Liver (tissue), 9 donors: ENCODE data around the gene BCL3. TPM values are rescaled to one million over a fixed set of nuclear protein-coding genes. Genes with fewer than 3 reads are reported as not detected.

Experiments
- DNase-seq: peaks from one replicate; pipeline ENCODE4 v3.0.0-alpha.2; 2017; ENCODE audit warnings: low spot score
- H3K27ac ChIP-seq, 2 donors: one replicate each; pipeline ENCODE4 v1.7.0; 2013; ENCODE audit warnings: inconsistent platforms in 2 of 2, low read length in 2 of 2, control low read depth in 1 of 2, low read depth in 1 of 2, mild to moderate bottlenecking in 1 of 2
- H3K27me3 ChIP-seq, 4 donors: one replicate each; pipeline versions ENCODE4 v1.6.1 to v1.7.0; 2013; ENCODE audit warnings: low read length in 3 of 4, inconsistent platforms in 1 of 4, mild to moderate bottlenecking in 1 of 4, moderate library complexity in 1 of 4; ENCODE audit not compliant: control insufficient read depth in 4 of 4, insufficient read depth in 4 of 4
- H3K36me3 ChIP-seq, 4 donors: one replicate each; pipeline versions ENCODE4 v1.6.1 to v1.7.0; 2013; ENCODE audit warnings: low read length in 3 of 4, mild to moderate bottlenecking in 3 of 4, low read depth in 1 of 4, moderate library complexity in 1 of 4; ENCODE audit not compliant: control insufficient read depth in 4 of 4, insufficient read depth in 3 of 4
- H3K4me1 ChIP-seq, 4 donors: one replicate each; pipeline versions ENCODE4 v1.6.1 to v1.7.0; 2013; ENCODE audit warnings: low read length in 3 of 4, mild to moderate bottlenecking in 3 of 4, moderate library complexity in 1 of 4; ENCODE audit not compliant: control insufficient read depth in 4 of 4, insufficient read depth in 4 of 4
- H3K4me3 ChIP-seq, 3 donors: one replicate each; pipeline versions ENCODE4 v1.6.1 to v1.7.0; 2013; ENCODE audit warnings: low read length in 3 of 3, control low read depth in 1 of 3, low read depth in 1 of 3, mild to moderate bottlenecking in 1 of 3
- H3K9ac ChIP-seq, 2 donors: one replicate each; pipeline ENCODE4 v1.7.0; 2013; ENCODE audit warnings: low read length in 2 of 2, mild to moderate bottlenecking in 2 of 2, moderate library complexity in 2 of 2, control low read depth in 1 of 2, low read depth in 1 of 2
- H3K9me3 ChIP-seq, 4 donors: one replicate each; pipeline versions ENCODE4 v1.6.1 to v1.7.0; 2013; ENCODE audit warnings: low read length in 3 of 4; ENCODE audit not compliant: control insufficient read depth in 4 of 4
- EGR1 ChIP-seq, 2 donors: IDR thresholded peaks; 2 replicates each; pipeline ENCODE4 v1.6.1; 2016 to 2018; ENCODE audit warnings: antibody characterized with exemption in 2 of 2, low read depth in 2 of 2
- FOXA1 ChIP-seq: IDR thresholded peaks from 2 replicates; pipeline ENCODE4 v1.6.1; 2016; ENCODE audit warnings: antibody characterized with exemption
- FOXA2 ChIP-seq: IDR thresholded peaks from 2 replicates; pipeline ENCODE4 v1.6.1; 2016; ENCODE audit warnings: antibody characterized with exemption
- GABPA ChIP-seq, 2 donors: IDR thresholded peaks in 1 of 2; conservative IDR thresholded peaks in 1 of 2; 2 replicates each; pipeline ENCODE4 v1.6.1; 2016; ENCODE audit warnings: antibody characterized with exemption in 2 of 2, mild to moderate bottlenecking in 1 of 2, moderate library complexity in 1 of 2
- HNF4A ChIP-seq, 2 donors: conservative IDR thresholded peaks; 2 replicates each; pipeline ENCODE4 v1.6.1; 2016; ENCODE audit warnings: antibody characterized with exemption in 2 of 2, mild to moderate bottlenecking in 2 of 2
- JUND ChIP-seq, 2 donors: IDR thresholded peaks; 2 replicates each; pipeline ENCODE4 v1.6.1; 2016; ENCODE audit warnings: antibody characterized with exemption in 2 of 2
- NR2F2 ChIP-seq: IDR thresholded peaks from 2 replicates; pipeline ENCODE4 v1.6.1; 2016; ENCODE audit warnings: antibody characterized with exemption
- RAD21 ChIP-seq, 2 donors: IDR thresholded peaks; 2 replicates each; pipeline ENCODE4 v1.6.1; 2016; ENCODE audit warnings: antibody characterized with exemption in 2 of 2, mild to moderate bottlenecking in 2 of 2
- REST ChIP-seq: IDR thresholded peaks from 2 replicates; pipeline ENCODE4 v1.6.1; 2016; ENCODE audit warnings: antibody characterized with exemption, mild to moderate bottlenecking
- RXRA ChIP-seq, 2 donors: IDR thresholded peaks; 2 replicates each; pipeline ENCODE4 v1.6.1; 2017 to 2018; ENCODE audit warnings: antibody characterized with exemption in 2 of 2, mild to moderate bottlenecking in 1 of 2
- SP1 ChIP-seq: IDR thresholded peaks from 2 replicates; pipeline ENCODE4 v1.6.1; 2018; ENCODE audit warnings: antibody characterized with exemption, mild to moderate bottlenecking
- TAF1 ChIP-seq: conservative IDR thresholded peaks from 2 replicates; pipeline ENCODE4 v1.6.1; 2016; ENCODE audit warnings: antibody characterized with exemption, mild to moderate bottlenecking
- WGBS: extraction: QIAGEN DNeasy Blood & Tissue Kit; methylation state at CpG from one replicate; pipeline ENCODE4 v1.1.7; 2013; 5-methylcytosine and 5-hydroxymethylcytosine counted together
- polyA plus RNA-seq, 2 donors: library from polyadenylated mRNA; stranded (reverse) in 1 of 2; unstranded in 1 of 2; fragments of 200-250 nt in 1 of 2; fragments of >200 nt in 1 of 2; fragmentation: Nextera tagmentation in 1 of 2; extraction: Ambion mirVana in 1 of 2; gene quantifications; one replicate each; pipeline versions ENCODE4 v1.2.1 to v1.2.3, GENCODE V29; 2013 to 2015
- total RNA-seq, 2 donors: library from RNA; depleted of rRNA; stranded (reverse); fragments of >200 nt; gene quantifications; one replicate each; pipeline ENCODE4 v1.2.3, GENCODE V29; 2014
- TF ChIP-seq, protein P1 (sequence below): IDR thresholded peaks from 2 replicates; pipeline ENCODE4 v1.6.1; 2016; ENCODE audit warnings: antibody characterized with exemption
- TF ChIP-seq, protein P2 (sequence below): fragments of 150-350 bp; IDR thresholded peaks from 2 replicates; pipeline ENCODE4 v1.5.1; 2017; ENCODE audit warnings: improper control_type of control experiment, low read depth, low read length; ENCODE audit not compliant: missing input control
- TF ChIP-seq, protein P3 (sequence below): IDR thresholded peaks from 2 replicates; pipeline ENCODE4 v1.6.1; 2016; ENCODE audit warnings: antibody characterized with exemption
- donor health status: healthy.
- donor health status: healthy.
- donor health status: healthy.
- donor health status: healthy.
- donor health status: healthy.

Gene BCL3
- total and polyA plus RNA-seq, 4 donors = 4.5 to 63.6 (median 19.7) TPM

- H3K27me3 ChIP-seq = no peaks in the 10 kb centered on the region
- peaks cover 0 to 6% (median under 1%) of the 10 kb centered on the region in 4 donors for H3K4me1 ChIP-seq
- H3K36me3 ChIP-seq = peaks cover 0 to 6% (median 4%) of the 10 kb centered on the region in 4 donors
- no peak for DNase-seq
- peaks cover 0 to 3% (median 0%) of the 10 kb centered on the region in 4 donors for H3K9me3 ChIP-seq
- no peak overlapping the region for H3K9ac ChIP-seq
- 77% methylated on average over 4 of the region's 4 CpGs for WGBS
- H3K27ac ChIP-seq = no peak overlapping the region
- TF ChIP-seq HNF4A (conservative IDR thresholded peaks at IDR 0.05) (no peak), EGR1 (IDR thresholded peaks at IDR 0.05; ENCODE audit: low read depth in 2 of 2) (no peak), NR2F2 (no peak), FOXA1 (no peak), TAF1 (no peak), RAD21 (IDR thresholded peaks at IDR 0.05) (no peak), RXRA (IDR thresholded peaks at IDR 0.05) (no peak), JUND (IDR thresholded peaks at IDR 0.05) (no peak), FOXA2 (no peak)
- TF ChIP-seq, protein P1, sequence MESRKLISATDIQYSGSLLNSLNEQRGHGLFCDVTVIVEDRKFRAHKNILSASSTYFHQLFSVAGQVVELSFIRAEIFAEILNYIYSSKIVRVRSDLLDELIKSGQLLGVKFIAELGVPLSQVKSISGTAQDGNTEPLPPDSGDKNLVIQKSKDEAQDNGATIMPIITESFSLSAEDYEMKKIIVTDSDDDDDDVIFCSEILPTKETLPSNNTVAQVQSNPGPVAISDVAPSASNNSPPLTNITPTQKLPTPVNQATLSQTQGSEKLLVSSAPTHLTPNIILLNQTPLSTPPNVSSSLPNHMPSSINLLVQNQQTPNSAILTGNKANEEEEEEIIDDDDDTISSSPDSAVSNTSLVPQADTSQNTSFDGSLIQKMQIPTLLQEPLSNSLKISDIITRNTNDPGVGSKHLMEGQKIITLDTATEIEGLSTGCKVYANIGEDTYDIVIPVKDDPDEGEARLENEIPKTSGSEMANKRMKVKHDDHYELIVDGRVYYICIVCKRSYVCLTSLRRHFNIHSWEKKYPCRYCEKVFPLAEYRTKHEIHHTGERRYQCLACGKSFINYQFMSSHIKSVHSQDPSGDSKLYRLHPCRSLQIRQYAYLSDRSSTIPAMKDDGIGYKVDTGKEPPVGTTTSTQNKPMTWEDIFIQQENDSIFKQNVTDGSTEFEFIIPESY = no peak
- TF ChIP-seq, protein P2, sequence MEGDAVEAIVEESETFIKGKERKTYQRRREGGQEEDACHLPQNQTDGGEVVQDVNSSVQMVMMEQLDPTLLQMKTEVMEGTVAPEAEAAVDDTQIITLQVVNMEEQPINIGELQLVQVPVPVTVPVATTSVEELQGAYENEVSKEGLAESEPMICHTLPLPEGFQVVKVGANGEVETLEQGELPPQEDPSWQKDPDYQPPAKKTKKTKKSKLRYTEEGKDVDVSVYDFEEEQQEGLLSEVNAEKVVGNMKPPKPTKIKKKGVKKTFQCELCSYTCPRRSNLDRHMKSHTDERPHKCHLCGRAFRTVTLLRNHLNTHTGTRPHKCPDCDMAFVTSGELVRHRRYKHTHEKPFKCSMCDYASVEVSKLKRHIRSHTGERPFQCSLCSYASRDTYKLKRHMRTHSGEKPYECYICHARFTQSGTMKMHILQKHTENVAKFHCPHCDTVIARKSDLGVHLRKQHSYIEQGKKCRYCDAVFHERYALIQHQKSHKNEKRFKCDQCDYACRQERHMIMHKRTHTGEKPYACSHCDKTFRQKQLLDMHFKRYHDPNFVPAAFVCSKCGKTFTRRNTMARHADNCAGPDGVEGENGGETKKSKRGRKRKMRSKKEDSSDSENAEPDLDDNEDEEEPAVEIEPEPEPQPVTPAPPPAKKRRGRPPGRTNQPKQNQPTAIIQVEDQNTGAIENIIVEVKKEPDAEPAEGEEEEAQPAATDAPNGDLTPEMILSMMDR = no peak
- no peak overlapping the region for H3K4me3 ChIP-seq
Observed at GRCh38 chr19:44712864-44713515, 35.5 kb upstream of the BCL3 start.

- no peak overlapping the region for H3K9ac ChIP-seq
- WGBS = 49% methylated on average over 2 of the region's 2 CpGs
- H3K4me1 ChIP-seq = peaks cover 0 to 21% (median 15%) of the 10 kb centered on the region in 4 donors
- peaks cover 0 to 3% (median 0%) of the 10 kb centered on the region in 4 donors for H3K9me3 ChIP-seq
- H3K4me3 ChIP-seq = no peak overlapping the region
- no peak overlapping the region for H3K27ac ChIP-seq
- no peaks in the 10 kb centered on the region for H3K27me3 ChIP-seq
- TF ChIP-seq REST (no peak), RXRA (IDR thresholded peaks at IDR 0.05) (no peak), FOXA1 (no peak), GABPA (IDR thresholded peaks at IDR 0.05 in 1 of 2, conservative IDR thresholded peaks at IDR 0.05 in 1 of 2) (no peak), SP1 (no peak)
- TF ChIP-seq, protein P3, sequence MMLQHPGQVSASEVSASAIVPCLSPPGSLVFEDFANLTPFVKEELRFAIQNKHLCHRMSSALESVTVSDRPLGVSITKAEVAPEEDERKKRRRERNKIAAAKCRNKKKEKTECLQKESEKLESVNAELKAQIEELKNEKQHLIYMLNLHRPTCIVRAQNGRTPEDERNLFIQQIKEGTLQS = no peak
- H3K36me3 ChIP-seq = peaks cover 0 to 6% (median 3%) of the 10 kb centered on the region in 4 donors
- DNase-seq = no peak
Observed at GRCh38 chr19:44714597-44715169, 33.8 kb upstream of the BCL3 start.
